Lower leg skin (tissue), 3 donors: ENCODE measurements around the gene SFT2D3.

Source experiments
- CTCF ChIP-seq, 3 donors: fragments of 450-650 bp; IDR thresholded peaks; one replicate each; pipeline ENCODE4 v1.5.1; 2016; ENCODE audit warnings: antibody characterized with exemption in 3 of 3, mild to moderate bottlenecking in 3 of 3, moderate library complexity in 2 of 3
- POLR2A ChIP-seq, 2 donors: fragments of 450-650 bp; IDR thresholded peaks; one replicate each; pipeline ENCODE4 v1.6.1; 2016 to 2017; ENCODE audit warnings: antibody characterized with exemption in 2 of 2, mild to moderate bottlenecking in 1 of 2, moderate library complexity in 1 of 2

DNA sequence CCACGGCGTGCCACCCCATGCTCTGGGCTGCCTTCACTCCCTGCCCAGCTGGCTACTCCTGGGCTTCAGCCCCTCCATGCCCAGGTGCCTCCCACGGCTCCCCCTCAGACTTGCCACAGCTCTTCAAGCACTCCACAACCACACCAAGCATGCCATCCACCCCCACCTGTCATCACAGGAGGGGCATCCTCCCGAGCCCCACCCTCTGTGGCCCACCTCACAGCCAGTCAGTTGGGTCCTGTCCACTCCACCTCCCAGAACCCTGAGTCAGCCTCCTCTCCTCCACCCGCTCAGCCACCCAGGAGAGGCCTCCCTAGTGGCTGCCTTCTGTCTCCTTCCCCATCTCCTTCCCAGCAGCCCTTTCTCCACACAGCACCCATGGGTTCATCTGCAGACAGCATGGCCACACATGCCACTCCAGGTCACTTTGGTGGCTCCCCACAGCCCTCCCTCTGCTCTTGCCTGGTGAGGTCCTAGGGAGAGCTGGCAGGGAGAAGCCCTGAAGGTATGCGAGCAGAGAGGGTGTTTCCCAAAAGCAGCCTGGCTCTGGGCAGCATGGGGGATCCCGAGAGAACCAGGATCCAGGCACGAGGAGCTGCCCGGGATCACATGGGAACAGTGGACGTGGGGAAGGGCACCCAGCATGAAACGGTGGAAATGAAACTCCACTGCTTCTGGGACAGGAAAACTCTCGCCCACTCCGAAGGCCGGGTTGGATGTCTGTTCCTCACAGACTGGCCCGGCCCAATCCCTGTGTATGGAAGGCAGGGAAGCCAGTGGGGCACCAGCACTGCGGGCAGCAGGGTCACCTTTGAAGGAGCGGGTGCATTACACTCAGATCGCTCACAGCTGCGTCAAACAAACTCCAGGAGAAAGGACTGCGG, 28.7 kb upstream of the SFT2D3 start:
- TF ChIP-seq CTCF (IDR thresholded peaks at IDR 0.05) (no peak), POLR2A (IDR thresholded peaks at IDR 0.05) (no peak)
